Ascending aorta (tissue), 2 donors: ENCODE measurements around the gene TSPOAP1. TPM values are rescaled to one million over a fixed set of nuclear protein-coding genes. Genes with fewer than 3 reads are reported as not detected.

Experiments used
- DNase-seq, 2 donors: peaks; one replicate each; pipeline ENCODE4 v3.0.0-alpha.2; 2019; ENCODE audit warnings: low spot score in 2 of 2
- H3K27ac ChIP-seq, 2 donors: fragments of 200-600 bp; sonication (generic); one replicate each; pipeline ENCODE4 v1.5.1; 2016 to 2017; ENCODE audit warnings: mild to moderate bottlenecking in 1 of 2
- H3K27me3 ChIP-seq: fragments of 200-600 bp; sonication (generic); one replicate; pipeline ENCODE4 v1.5.1; 2017
- H3K36me3 ChIP-seq, 2 donors: fragments of 200-600 bp; sonication (generic); one replicate each; pipeline ENCODE4 v1.5.1; 2016
- H3K4me1 ChIP-seq, 2 donors: fragments of 200-600 bp; sonication (generic); one replicate each; pipeline ENCODE4 v1.5.1; 2016 to 2017; ENCODE audit warnings: mild to moderate bottlenecking in 1 of 2
- H3K4me3 ChIP-seq, 2 donors: fragments of 200-600 bp; sonication (generic); one replicate each; pipeline ENCODE4 v1.5.1; 2016 to 2017; ENCODE audit warnings: mild to moderate bottlenecking in 1 of 2
- H3K9me3 ChIP-seq, 2 donors: fragments of 200-600 bp; sonication (generic); one replicate each; pipeline ENCODE4 v1.5.1; 2016
- CTCF ChIP-seq, 3 experiments: fragments of 200-600 bp in 2 of 3; fragments of 450-650 bp in 1 of 3; sonication (generic) in 2 of 3; IDR thresholded peaks; one replicate each; pipeline ENCODE4 v1.5.1; 2016 to 2019; ENCODE audit warnings: antibody characterized with exemption in 3 of 3, mild to moderate bottlenecking in 1 of 3, moderate library complexity in 1 of 3
- intact Hi-C: fragments of 100-400 bp; cut with DNase I; formaldehyde crosslinking; loops from one replicate; pipeline ENCODE4 v1.15.1; 2023
- total RNA-seq: library from RNA; depleted of rRNA; stranded (reverse); fragments of >200 nt; gene quantifications from one replicate; pipeline ENCODE4 v1.1.0, GENCODE V29; 2016

TSPOAP1 gene
- total RNA-seq, 1 donor from 2014 or later, result 22.4 TPM

DNA sequence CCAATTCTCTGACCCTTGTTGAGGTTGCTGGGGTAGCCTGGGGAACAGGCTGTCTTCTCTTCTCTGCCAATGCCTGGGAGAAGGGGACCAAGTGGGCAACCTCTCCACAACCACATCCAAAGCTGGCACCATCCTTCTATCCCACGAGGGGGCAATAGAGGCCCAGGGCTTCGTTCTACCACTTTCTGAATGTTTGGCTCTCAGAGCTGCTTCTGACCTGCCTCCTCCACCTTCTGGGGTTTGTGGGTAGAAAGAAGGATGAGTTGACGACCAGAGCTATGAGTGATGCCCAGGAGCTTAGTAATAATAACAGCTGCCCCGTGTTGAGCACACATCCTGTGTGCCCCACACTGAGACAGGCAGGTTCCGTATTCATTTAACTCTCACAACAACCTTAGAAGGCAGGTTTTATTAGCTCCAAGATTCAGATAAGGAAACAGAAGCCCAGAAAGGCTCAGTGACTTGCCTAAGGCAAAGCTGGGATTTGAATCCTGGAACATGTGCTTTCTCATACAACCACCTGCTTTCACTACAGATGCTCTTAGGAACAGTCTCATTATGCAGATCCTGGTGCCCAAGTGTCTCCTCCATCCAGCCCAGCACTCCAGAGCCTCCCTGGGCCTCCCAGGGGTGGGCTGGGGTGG lies 11.1 kb downstream of the TSPOAP1 start:
- intact Hi-C loops, result no loop called here
- Histone ChIP-seq H3K9me3 (no peaks in the 10 kb centered on the region), H3K4me3 (no peak overlapping the region), H3K27me3 (no peaks in the 10 kb centered on the region), H3K36me3 (no peaks in the 10 kb centered on the region), H3K4me1 (no peaks in the 10 kb centered on the region), H3K27ac (no peak overlapping the region)
- TF ChIP-seq CTCF (IDR thresholded peaks at IDR 0.05), result peak in 2 of 3 experiments; percentile 47 to 49
- DNase-seq, result peak in 1 of 2 donors; percentile 65

GRCh38 chr17:58316260-58316960 lies 12.2 kb downstream of the TSPOAP1 start:
- H3K4me1 ChIP-seq, result no peaks in the 10 kb centered on the region
- intact Hi-C loops, result no loop called here
- H3K4me3 ChIP-seq, result no peak overlapping the region
- peak in 1 of 2 donors; percentile 50 for DNase-seq
- no peak overlapping the region for H3K27ac ChIP-seq
- no peaks in the 10 kb centered on the region for H3K9me3 ChIP-seq
- no peak for TF ChIP-seq CTCF (IDR thresholded peaks at IDR 0.05)
- no peaks in the 10 kb centered on the region for H3K27me3 ChIP-seq
- H3K36me3 ChIP-seq, result peaks cover 0 to 2% of the 10 kb centered on the region in 2 donors

DNA sequence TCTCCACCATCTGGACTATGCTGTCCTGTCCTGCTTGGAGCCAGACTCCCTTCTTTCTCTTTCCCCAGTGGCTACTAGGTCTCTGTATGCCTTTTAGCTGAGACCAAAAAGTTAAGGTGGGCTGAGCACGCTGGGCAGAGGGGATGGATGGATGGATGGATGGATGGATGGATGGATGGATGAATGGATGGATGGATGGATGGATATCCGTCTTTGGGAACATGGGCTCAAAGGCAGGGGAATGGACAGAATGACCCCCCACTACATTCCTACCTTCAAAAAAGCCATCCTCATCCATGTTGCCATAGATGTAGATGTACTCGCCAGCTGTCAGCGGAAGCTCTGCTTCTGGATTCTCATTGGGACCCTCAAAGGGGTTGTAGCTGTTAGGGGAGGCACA lies 12.8 kb downstream of the TSPOAP1 start:
- intact Hi-C loops, result no loop called here
- H3K27ac ChIP-seq, result no peak overlapping the region
- no peaks in the 10 kb centered on the region for H3K9me3 ChIP-seq
- H3K4me3 ChIP-seq, result no peak overlapping the region
- peaks cover 0 to 4% of the 10 kb centered on the region in 2 donors for H3K36me3 ChIP-seq
- H3K27me3 ChIP-seq, result no peaks in the 10 kb centered on the region
- no peaks in the 10 kb centered on the region for H3K4me1 ChIP-seq
- TF ChIP-seq CTCF (IDR thresholded peaks at IDR 0.05), result no peak
- DNase-seq, result no peak

GRCh38 chr17:58315281-58315711 lies 13.3 kb downstream of the TSPOAP1 start:
- intact Hi-C loops, result no loop called here
- Histone ChIP-seq H3K27me3 (no peaks in the 10 kb centered on the region), H3K4me3 (no peak overlapping the region), H3K36me3 (peaks cover 0 to 6% of the 10 kb centered on the region in 2 donors), H3K27ac (no peak overlapping the region), H3K9me3 (no peaks in the 10 kb centered on the region), H3K4me1 (no peaks in the 10 kb centered on the region)
- DNase-seq, result peak in 1 of 2 donors; percentile 24
- no peak for TF ChIP-seq CTCF (IDR thresholded peaks at IDR 0.05)

DNA sequence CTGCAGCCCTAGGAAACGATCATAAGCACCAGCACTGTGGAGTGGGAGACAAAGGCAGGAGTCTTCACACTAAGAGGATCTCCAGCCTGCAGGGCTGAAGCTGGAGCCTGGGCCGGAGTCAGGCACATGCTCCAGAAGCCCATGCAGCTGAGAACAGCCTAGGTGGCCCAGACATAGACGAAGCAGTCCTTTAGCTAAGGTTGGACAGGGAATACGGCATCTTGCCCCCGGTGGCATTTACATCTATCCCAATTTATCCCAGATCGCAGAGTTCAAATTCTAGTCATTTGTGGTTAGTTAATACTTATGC lies 13.9 kb downstream of the TSPOAP1 start:
- no peak for TF ChIP-seq CTCF (IDR thresholded peaks at IDR 0.05)
- Histone ChIP-seq H3K4me1 (no peaks in the 10 kb centered on the region), H3K27ac (no peak overlapping the region), H3K27me3 (no peaks in the 10 kb centered on the region), H3K9me3 (no peaks in the 10 kb centered on the region), H3K36me3 (peaks cover 0 to 12% of the 10 kb centered on the region in 2 donors), H3K4me3 (no peak overlapping the region)
- DNase-seq, result peak in 1 of 2 donors; percentile 39
- intact Hi-C loops, result no loop called here
